Stimulated activated CD8-positive, alpha-beta memory T cell treated with anti-CD3 and anti-CD28 coated beads, Interleukin-15, amount 100 ng/mL, for 1 hour (primary cell): ENCODE results near the gene VAMP8.
A peak's percentile ranks its signal among the peaks of the same experiment; 100 is the strongest.
"Not testable (repeated sequence)": the region's sequence is repeated elsewhere in the genome, so short reads cannot be mapped to it uniquely, and the experiment has no call there.

Experiments used
- DNase-seq: peaks from one replicate; pipeline ENCODE4 v3.0.0-alpha.2; 2020; ENCODE audit warnings: low read depth

VAMP8 gene

DNA sequence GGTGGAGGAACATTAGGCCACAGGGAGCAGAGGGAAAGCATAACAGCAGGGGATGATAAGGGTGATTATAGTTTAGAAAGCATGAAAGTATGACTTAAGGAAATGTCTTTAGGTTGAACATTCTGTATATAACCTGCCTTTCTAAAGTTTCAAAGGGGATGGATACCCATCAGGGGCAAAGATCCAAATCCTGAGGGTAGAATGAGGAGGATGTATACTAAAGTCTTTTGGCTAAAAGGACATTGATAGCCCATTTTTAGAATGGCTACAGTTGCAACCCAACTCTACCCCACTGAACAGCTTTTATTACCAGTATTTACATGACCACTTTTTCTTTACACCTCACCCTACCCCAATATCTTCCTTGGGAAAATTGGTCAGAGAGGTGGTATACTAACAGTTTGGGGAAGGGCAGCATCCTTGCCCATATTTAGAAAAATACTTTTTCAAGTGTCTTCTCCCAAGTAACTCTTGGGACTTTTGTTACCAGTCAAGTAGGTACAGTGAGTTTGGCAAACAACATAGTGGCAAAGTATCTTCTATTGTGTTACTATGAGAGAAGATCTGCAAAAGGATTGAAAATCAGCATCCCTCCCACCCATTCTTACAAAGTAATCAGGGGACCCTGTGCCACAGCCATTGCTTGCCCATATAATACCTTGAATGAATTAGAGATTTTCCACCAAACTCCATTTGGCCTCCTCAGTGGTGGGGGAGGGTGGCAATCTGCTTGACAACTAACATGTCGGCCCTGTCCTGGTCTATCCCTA, 30.1 kb upstream of the VAMP8 start:
- DNase-seq = no peak

GRCh38 chr2:85547859-85548607, 29.4 kb upstream of the VAMP8 start:
- no peak for DNase-seq

GRCh38 chr2:85548608-85548900, 28.8 kb upstream of the VAMP8 start:
- DNase-seq = no peak

DNA sequence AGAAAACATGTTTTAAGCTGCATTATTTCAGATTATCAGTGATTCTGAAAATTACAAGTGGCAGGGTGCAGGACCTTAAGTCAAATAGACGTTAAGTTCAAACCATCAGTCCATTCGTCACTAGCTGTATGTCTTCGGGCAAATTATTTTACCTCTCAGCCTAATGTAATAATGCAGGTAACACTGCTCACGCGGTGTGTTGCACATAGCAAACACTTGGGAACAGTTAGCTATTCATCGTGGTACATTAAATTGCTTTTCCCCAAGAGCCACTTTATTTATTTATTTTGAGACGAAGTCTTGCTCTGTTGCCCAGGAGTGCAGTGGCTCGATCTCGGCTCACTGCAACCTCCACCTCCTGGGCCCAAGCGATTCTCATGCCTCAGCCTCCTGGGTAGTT, 28.3 kb upstream of the VAMP8 start:
- DNase-seq = no peak

- no peak for DNase-seq
These were observed 27.6 kb upstream of the VAMP8 start for GRCh38 chr2:85549826-85550225.

DNA sequence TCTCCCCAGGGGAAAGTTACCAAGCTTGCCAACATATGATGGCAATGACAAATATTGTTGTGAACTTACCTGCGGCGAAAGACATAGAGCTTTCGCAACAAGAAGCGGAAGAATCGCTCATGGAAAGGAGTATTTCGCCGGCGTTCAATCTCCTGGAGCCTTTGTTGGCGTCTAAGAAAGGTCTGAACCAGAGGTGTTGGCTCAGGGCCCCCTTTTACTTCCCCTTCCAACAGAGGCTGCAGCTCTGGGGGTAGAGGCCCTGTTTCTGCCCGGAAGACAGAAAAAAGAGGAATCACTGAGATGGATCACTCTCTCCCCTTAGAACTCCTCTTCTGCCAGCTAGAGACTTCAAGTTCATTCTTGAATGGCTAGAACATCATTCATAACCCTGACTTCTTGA, 26.9 kb upstream of the VAMP8 start:
- no peak for DNase-seq

DNA sequence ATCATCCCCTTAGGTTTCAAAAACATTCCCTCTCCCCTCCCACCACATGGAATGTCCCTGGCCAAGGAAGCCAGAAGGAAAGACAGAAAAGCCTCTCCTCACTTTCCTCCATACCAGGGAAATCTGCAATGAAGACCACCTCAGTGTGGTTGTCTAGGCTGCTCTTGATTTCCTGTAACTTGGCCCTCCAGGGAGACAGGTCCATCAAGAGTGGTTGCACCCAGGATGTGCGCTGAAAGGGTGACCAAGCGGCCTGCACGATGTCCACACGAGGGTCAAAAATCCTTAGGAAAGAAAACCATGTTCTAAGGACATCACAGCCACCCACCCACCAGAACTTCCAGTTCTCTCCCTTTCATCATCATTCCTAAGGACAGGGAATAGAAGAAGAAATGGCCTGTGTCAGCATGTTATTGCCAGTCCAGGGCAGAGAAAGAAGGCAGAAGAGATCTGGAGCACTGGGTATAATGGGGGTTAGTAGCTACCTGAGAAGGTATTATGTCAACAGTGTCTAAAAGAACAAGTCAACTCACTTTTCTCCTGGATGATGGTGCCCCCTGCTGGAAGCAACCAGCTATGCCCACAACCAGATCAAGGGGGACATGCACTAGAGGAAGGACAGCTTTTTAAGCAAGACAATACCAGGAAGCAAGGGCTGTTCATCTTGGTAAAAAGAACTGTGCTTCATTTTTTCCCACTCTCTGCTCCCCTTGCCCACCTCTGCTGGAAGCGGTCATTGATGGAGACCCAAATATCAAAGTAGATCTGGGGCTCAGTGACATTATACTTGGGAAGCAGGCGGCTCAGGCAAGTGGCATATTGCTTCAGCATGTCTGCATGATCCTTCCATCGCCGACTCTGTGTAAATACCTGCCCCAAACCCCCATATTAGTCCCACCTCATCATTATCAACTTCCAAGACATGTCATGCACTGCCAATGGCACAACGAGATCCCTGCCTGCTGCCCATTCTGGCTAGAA, 25.4 kb upstream of the VAMP8 start:
- DNase-seq = peak; percentile 87

GRCh38 chr2:85553184-85553583, 24.2 kb upstream of the VAMP8 start:
- no peak for DNase-seq

GRCh38 chr2:85554980-85555612, 22.3 kb upstream of the VAMP8 start:
- DNase-seq = no peak

GRCh38 chr2:85557130-85557529, 20.3 kb upstream of the VAMP8 start:
- DNase-seq = no peak

- DNase-seq = no peak
These were observed 19.2 kb upstream of the VAMP8 start for GRCh38 chr2:85558160-85558559.

GRCh38 chr2:85560403-85560726, 17.0 kb upstream of the VAMP8 start:
- not testable (repeated sequence) for DNase-seq

DNA sequence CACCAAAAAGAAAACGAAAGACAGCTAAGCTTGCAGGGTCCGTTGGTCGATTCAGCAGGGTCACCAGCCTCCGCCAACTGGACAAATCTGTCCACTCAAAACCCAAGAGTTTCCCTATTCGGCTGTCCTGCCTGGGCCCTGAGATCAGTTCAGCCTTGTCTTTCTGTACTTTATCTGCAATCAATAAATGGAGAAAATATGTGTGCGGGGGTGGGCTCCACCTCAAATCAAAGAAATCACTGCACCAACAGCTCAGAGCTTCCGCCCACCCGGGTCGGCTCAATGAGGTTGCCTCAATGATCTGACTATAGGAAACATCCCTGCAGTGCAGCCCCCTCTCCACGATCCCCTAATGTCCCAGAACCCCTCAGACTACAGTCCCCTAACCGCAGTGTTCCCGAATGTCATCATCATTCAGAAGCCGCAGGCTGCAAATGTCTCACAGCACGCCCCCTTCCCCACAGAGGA, 16.5 kb upstream of the VAMP8 start:
- DNase-seq = no peak

DNA sequence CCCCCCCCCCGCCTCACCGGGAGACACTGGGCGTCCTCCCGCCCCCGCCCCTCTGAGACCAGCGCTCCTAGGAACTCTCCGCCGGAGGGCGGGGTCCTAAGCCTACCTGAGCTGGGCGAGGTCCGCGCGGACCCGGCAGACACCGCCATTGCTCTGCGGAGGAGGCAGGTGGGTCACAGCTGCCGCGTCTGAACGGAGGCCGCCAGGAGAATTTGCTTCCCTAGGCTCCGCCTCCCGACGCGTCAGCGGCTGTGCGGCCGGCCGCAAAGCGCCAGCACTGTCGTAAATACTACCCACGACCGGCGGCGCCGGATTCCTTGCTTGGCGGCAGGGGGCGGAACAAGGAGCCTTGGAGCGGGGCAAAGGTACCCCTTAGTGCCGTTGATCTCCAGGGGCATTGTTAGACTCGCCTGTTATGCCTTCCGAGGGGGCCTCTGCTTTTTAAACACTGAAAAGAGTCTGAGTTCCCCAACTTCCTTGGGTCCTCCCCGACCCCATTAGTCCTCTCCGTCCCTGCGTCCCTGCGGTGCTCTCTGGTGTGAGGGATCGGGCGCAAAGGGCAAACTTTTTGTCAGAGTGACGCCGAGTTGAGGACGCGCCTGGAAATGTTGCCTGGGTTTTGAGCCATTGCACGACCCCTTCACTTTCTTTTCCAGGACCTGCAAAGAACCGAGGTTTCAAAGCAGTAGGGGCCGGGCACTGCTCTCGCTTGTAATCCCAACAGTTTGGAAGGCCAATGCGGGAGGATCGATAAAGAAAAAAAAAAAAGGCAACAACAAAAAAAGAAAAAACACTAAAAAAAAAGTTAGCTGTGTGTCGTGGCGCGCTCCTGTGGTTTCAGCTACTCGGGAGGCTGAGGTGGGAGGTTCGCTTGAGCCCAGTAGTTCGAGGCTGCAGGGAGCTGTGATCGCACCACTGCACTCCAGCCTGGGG, 15.8 kb upstream of the VAMP8 start, which contains the start of gene GGCX:
Gene GGCX, minus strand, starts transcription at position 214 of the 933 bp plus-strand sequence. Its CDS starts 65 bp downstream, at position 149.
- peak; percentile 92 for DNase-seq

DNA sequence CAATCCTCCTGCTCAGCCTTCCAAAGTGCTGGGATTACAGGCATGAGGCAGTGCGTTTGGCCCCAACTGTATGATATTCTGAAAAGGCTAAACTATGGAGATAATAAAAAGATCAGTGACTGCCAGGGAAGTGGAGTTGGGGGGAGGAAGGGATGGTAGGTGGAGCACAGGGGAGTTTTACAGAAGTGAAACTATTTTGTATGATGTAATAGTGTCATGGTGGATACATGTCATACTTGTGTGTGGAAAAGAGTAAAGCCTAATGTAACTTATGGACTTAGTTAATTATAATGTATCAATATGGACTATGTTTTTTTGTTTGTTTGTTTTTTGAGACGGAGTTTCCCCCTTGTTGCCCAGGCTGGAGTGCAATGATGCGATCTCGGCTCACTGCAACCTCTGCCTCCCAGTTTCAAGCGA, 13.2 kb upstream of the VAMP8 start:
- DNase-seq = no peak

GRCh38 chr2:85566265-85566664, 11.1 kb upstream of the VAMP8 start:
- DNase-seq = no peak

- no peak for DNase-seq
These were observed 1.6 kb upstream of the VAMP8 start for GRCh38 chr2:85575739-85576138.

DNA sequence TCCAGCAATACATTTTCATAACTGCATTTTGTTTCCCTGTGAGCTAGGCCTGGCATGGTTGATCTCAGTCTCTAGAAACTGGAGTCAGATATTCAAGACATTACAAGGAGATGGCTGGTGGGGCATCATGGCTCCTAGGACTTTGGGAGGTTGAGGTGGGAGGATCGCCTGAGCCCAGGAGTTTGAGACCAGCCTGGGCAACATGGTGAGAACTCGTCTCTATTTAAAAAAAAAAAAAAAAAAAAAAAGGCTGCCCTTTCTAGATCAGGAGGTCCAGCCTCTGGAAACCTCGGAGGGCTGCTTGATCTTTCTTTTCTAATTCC, 362 bp upstream of the VAMP8 start:
- no peak for DNase-seq

DNA sequence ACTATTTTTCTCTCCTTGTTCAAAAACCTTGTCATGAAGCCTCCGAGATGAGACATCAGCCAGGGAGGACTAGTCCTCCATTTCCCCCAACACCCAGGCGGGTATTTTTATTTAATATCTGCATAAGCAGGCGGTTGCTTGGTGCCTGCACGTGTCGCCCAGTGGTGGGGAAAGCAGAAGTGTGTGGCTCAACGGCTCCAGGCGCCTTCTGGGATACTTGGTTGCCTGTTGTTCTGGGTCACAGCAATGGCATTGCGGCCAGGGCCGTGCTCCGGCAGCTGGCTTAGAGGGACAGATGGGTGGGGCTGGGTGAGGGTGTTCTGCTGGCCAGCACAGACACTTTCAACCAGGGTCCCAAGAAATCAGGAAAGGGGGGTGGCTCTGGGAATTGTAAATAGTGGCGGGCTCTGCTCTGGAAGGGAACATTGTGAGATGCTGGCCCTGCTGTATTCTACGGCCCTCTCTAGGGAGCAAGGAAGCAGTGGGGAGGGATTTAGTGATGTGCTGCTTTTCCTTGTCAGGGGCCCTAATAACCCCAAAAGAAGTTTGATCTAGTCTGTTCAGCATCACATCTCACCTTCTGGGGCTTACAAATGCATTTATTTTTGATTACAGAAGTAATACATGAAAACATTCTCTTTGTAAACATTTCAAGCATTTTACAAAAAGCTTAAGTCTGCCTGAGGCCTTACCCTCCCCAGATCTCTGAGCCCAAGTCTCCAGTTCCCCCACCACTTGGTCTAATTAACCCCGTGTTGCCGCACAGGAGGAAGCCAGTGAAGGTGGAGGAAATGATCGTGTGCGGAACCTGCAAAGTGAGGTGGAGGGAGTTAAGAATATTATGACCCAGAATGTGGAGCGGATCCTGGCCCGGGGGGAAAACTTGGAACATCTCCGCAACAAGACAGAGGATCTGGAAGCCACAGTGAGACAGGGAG, 1.1 kb downstream of the VAMP8 start:
- no peak for DNase-seq
